PC-3 (cell line): ENCODE measurements around the gene BAIAP2L1. TPM values are rescaled to one million over a fixed set of nuclear protein-coding genes. Genes with fewer than 3 reads are reported as not detected.

Experiments
- ATAC-seq: fragments of 200-7000 bp; cut with Tn5 transposase; 2 replicates; pipeline ENCODE4 v1.9.1; 2020; ENCODE audit warnings: mild to moderate bottlenecking, moderate library complexity
- BruUV-seq: library from RNA; stranded (reverse); fragments of 400-500 nt; replicated peaks from 2 replicates; lab custom pipeline; 2021; lab: Mats Ljungman, UMichigan
- CTCF ChIA-PET: fragments of 300-600 bp; sonication (Branson Sonifier 250); formaldehyde crosslinking; loops from one replicate; lab custom pipeline; 2022; ENCODE audit warnings: antibody characterized with exemption; lab: Charles Lee
- POLR2A ChIA-PET: fragments of 300-600 bp; sonication (Branson Sonifier 250); formaldehyde crosslinking; loops from one replicate; lab custom pipeline; 2022; ENCODE audit warnings: antibody characterized with exemption; ENCODE audit not compliant: unreplicated experiment; lab: Charles Lee
- DNase-seq: peaks from one replicate; pipeline ENCODE4 v3.0.0-alpha.2; 2015
- H2AFZ ChIP-seq: fragments of 300-600 bp; sonication (generic); 2 replicates; pipeline ENCODE4 v1.6.0; 2016; ENCODE audit warnings: antibody characterized with exemption, low read length
- H3F3A ChIP-seq: fragments of 300-600 bp; sonication (generic); one replicate; pipeline ENCODE4 v1.6.0; 2017; ENCODE audit warnings: antibody characterized with exemption, low read length, control low read depth, mild to moderate bottlenecking; ENCODE audit not compliant: unreplicated experiment
- H3K27ac ChIP-seq: fragments of 300-600 bp; sonication (generic); 2 replicates; pipeline ENCODE4 v1.5.1; 2016; ENCODE audit warnings: mild to moderate bottlenecking, low read length
- H3K27me3 ChIP-seq: fragments of 300-600 bp; sonication (generic); 2 replicates; pipeline ENCODE4 v1.6.1; 2016; ENCODE audit warnings: low read length, mixed read lengths
- H3K36me3 ChIP-seq: fragments of 300-600 bp; sonication (generic); 2 replicates; pipeline ENCODE4 v1.6.1; 2016; ENCODE audit warnings: low read depth, mixed run types, low read length, mixed read lengths
- H3K4me1 ChIP-seq: fragments of 300-600 bp; sonication (generic); 2 replicates; pipeline ENCODE4 v1.5.1; 2016; ENCODE audit warnings: low read length; ENCODE audit not compliant: insufficient read depth
- H3K4me2 ChIP-seq: fragments of 300-600 bp; sonication (generic); 2 replicates; pipeline ENCODE4 v1.6.0; 2016; ENCODE audit warnings: low read length
- H3K4me3 ChIP-seq: fragments of 300-600 bp; sonication (generic); 2 replicates; pipeline ENCODE4 v1.5.1; 2016; ENCODE audit warnings: mild to moderate bottlenecking, low read length, mixed read lengths
- H3K79me2 ChIP-seq: fragments of 300-600 bp; sonication (generic); 2 replicates; pipeline ENCODE4 v1.6.1; 2017; ENCODE audit warnings: low read length, mixed read lengths
- H3K9ac ChIP-seq: fragments of 300-600 bp; sonication (generic); 2 replicates; pipeline ENCODE4 v1.6.0; 2016; ENCODE audit warnings: mild to moderate bottlenecking, low read length
- H3K9me2 ChIP-seq: fragments of 300-600 bp; sonication (generic); replicated peaks from 2 replicates; pipeline ENCODE4 v1.6.1; 2016; ENCODE audit warnings: mixed run types, low read length, mixed read lengths
- H3K9me3 ChIP-seq: fragments of 300-600 bp; sonication (generic); 2 replicates; pipeline ENCODE4 v1.6.1; 2016; ENCODE audit warnings: low read length, mixed read lengths
- H4K20me1 ChIP-seq: fragments of 300-600 bp; sonication (generic); 2 replicates; pipeline ENCODE4 v1.6.1; 2016; ENCODE audit warnings: low read length, mixed read lengths
- CTCF ChIP-seq: fragments of 300-600 bp; sonication (generic); conservative IDR thresholded peaks from 2 replicates; pipeline ENCODE4 v1.5.1; 2017; ENCODE audit warnings: antibody characterized with exemption, low read depth, mild to moderate bottlenecking, low read length
- EZH2 ChIP-seq: fragments of 300-600 bp; sonication (generic); IDR thresholded peaks from one replicate; pipeline ENCODE4 v1.6.1; 2017; ENCODE audit warnings: antibody characterized with exemption, mild to moderate bottlenecking, low read length; ENCODE audit not compliant: unreplicated experiment
- EZH2phosphoT487 ChIP-seq: fragments of 300-600 bp; sonication (generic); IDR thresholded peaks from 2 replicates; pipeline ENCODE4 v1.6.1; 2018; ENCODE audit warnings: mild to moderate bottlenecking, antibody characterized with exemption, low read length, borderline replicate concordance
- intact Hi-C: fragments of 100-400 bp; cut with micrococcal nuclease; formaldehyde crosslinking; loops from 2 replicates; pipeline ENCODE4 v1.9.0; 2023
- total RNA-seq: library from RNA; depleted of rRNA; stranded (reverse); fragments of >200 nt; gene quantifications from 2 replicates; pipeline ENCODE4 v1.2.3, GENCODE V29; 2014

The BAIAP2L1 gene
- total RNA-seq, 1 experiment from 2014 or later: 18.9 TPM

GRCh38 chr7:98257701-98258100, 143.2 kb downstream of the BAIAP2L1 start:
- no peak for TF ChIP-seq EZH2
- no peak for TF ChIP-seq CTCF
- TF ChIP-seq EZH2phosphoT487: no peak
- CTCF ChIA-PET: no interaction called here
- 0 out of 2 replicates have a peak, but pooled peaks cover 5% of the 10 kb centered on the region for H3K4me1 ChIP-seq
- H3K27ac ChIP-seq: no peak overlapping the region
- H3K9ac ChIP-seq: no peak overlapping the region
- BruUV-seq: no TSS peak
- no peak overlapping the region for H3K4me3 ChIP-seq
- H4K20me1 ChIP-seq: no peaks in the 10 kb centered on the region
- H3K9me2 ChIP-seq: no peaks in the 10 kb centered on the region
- H3K27me3 ChIP-seq: no peaks in the 10 kb centered on the region
- H3K4me2 ChIP-seq: no peak overlapping the region
- H3K36me3 ChIP-seq: no peaks in the 10 kb centered on the region
- H3F3A ChIP-seq: no peaks in the 10 kb centered on the region
- intact Hi-C loops: no loop called here
- POLR2A ChIA-PET: no interaction called here
- DNase-seq (no peak), ATAC-seq (no peak)
- no peak overlapping the region for H2AFZ ChIP-seq
- H3K79me2 ChIP-seq: peaks cover 16% of the 10 kb centered on the region
- H3K9me3 ChIP-seq: no peaks in the 10 kb centered on the region

- no TSS peak for BruUV-seq
- Histone ChIP-seq H3K27ac (no peak overlapping the region), H3K79me2 (peaks cover 20% of the 10 kb centered on the region), H3K9me2 (no peaks in the 10 kb centered on the region), H3F3A (no peaks in the 10 kb centered on the region), H3K27me3 (no peaks in the 10 kb centered on the region), H4K20me1 (no peaks in the 10 kb centered on the region), H3K4me3 (no peak overlapping the region), H3K9ac (no peak overlapping the region), H3K36me3 (no peaks in the 10 kb centered on the region), H2AFZ (no peak overlapping the region), H3K4me1 (peaks cover 7% of the 10 kb centered on the region; the same call in 1 of the 2 replicates), H3K4me2 (no peak overlapping the region), H3K9me3 (no peaks in the 10 kb centered on the region)
- intact Hi-C loops: no loop called here
- no peak for TF ChIP-seq EZH2phosphoT487
- TF ChIP-seq EZH2: no peak
- no peak for TF ChIP-seq CTCF
- ChIA-PET POLR2A (no interaction called here), CTCF (no interaction called here)
- DNase-seq (no peak), ATAC-seq (no peak)
Observed at GRCh38 chr7:98256431-98256830, 144.5 kb downstream of the BAIAP2L1 start.

- no peaks in the 10 kb centered on the region for H3K9me2 ChIP-seq
- ChIA-PET POLR2A (interaction anchor here (0.7 kb wide), 1 partner anchor 17 kb away, joined by 16 read pairs; no protein-coding TSS in a partner anchor), CTCF (no interaction called here)
- H3K36me3 ChIP-seq: no peaks in the 10 kb centered on the region
- H3K79me2 ChIP-seq: peaks cover 21% of the 10 kb centered on the region
- H3K27ac ChIP-seq: no peak overlapping the region
- TF ChIP-seq CTCF: no peak
- no peak for TF ChIP-seq EZH2phosphoT487
- no peak for TF ChIP-seq EZH2
- H2AFZ ChIP-seq: no peak overlapping the region
- H3K4me2 ChIP-seq: no peak overlapping the region
- no peak overlapping the region for H3K9ac ChIP-seq
- no peaks in the 10 kb centered on the region for H4K20me1 ChIP-seq
- H3K4me1 ChIP-seq: peaks cover 19% of the 10 kb centered on the region
- ATAC-seq (no peak), DNase-seq (no peak)
- BruUV-seq: no TSS peak
- no peaks in the 10 kb centered on the region for H3K27me3 ChIP-seq
- intact Hi-C loops: no loop called here
- no peaks in the 10 kb centered on the region for H3K9me3 ChIP-seq
- H3K4me3 ChIP-seq: no peak overlapping the region
- no peaks in the 10 kb centered on the region for H3F3A ChIP-seq
Observed at GRCh38 chr7:98254951-98255610, 145.8 kb downstream of the BAIAP2L1 start.
